Uterus (tissue), 4 donors: Measurements from ENCODE around the gene WASF2. TPM values are rescaled to one million over a fixed set of nuclear protein-coding genes. Genes with fewer than 3 reads are reported as not detected.

Experiments
- DNase-seq, 2 donors: peaks; one replicate each; pipeline ENCODE4 v3.0.0-alpha.2; 2019 to 2020
- H3K27ac ChIP-seq, 2 donors: fragments of 200-600 bp; sonication (generic); 1 replicate in 1 of 2; 2 replicates in 1 of 2; pipeline ENCODE4 v1.5.1; 2016 to 2018
- H3K27me3 ChIP-seq, 2 donors: fragments of 200-600 bp; sonication (generic); one replicate each; pipeline ENCODE4 v1.5.1; 2018 to 2019; ENCODE audit warnings: control low read depth in 1 of 2
- H3K36me3 ChIP-seq, 2 donors: fragments of 200-600 bp; sonication (generic); one replicate each; pipeline ENCODE4 v1.5.1; 2019; ENCODE audit warnings: control low read depth in 1 of 2
- H3K4me1 ChIP-seq, 2 donors: fragments of 200-600 bp; sonication (generic); one replicate each; pipeline ENCODE4 v1.5.1; 2018 to 2019; ENCODE audit warnings: control low read depth in 1 of 2
- H3K4me3 ChIP-seq, 2 donors: fragments of 200-600 bp; sonication (generic); 1 replicate in 1 of 2; 2 replicates in 1 of 2; pipeline ENCODE4 v1.5.1; 2018 to 2019; ENCODE audit warnings: mild to moderate bottlenecking in 1 of 2
- H3K9me3 ChIP-seq, 2 donors: fragments of 200-600 bp; sonication (generic); one replicate each; pipeline ENCODE4 v1.5.1; 2019; ENCODE audit warnings: control low read depth in 1 of 2
- POLR2A ChIP-seq, 2 donors: fragments of 450-650 bp; IDR thresholded peaks; one replicate each; pipeline ENCODE4 v1.6.1; 2016; ENCODE audit warnings: antibody characterized with exemption in 2 of 2, mild to moderate bottlenecking in 1 of 2, moderate library complexity in 1 of 2
- intact Hi-C: fragments of 100-400 bp; cut with DNase I; formaldehyde crosslinking; loops from one replicate; pipeline ENCODE4 v1.15.1; 2023; ENCODE audit warnings: low total_unique reads
- total RNA-seq, 4 donors: library from RNA; depleted of rRNA in 3 of 4; stranded (reverse); fragments of >200 nt in 3 of 4; gene quantifications; one replicate each; pipeline versions ENCODE4 v1.1.0 to v1.2.4, GENCODE V29; 2014 to 2023
- TF ChIP-seq, protein P1 (sequence below), 4 experiments: fragments of 200-600 bp in 2 of 4; fragments of 450-650 bp in 2 of 4; sonication (generic) in 2 of 4; IDR thresholded peaks; one replicate each; pipeline ENCODE4 v1.5.1; 2016 to 2019; ENCODE audit warnings: antibody characterized with exemption in 4 of 4, mild to moderate bottlenecking in 2 of 4, moderate library complexity in 1 of 4
- donor health status: DM: yes; HTN: yes; CAD: no.

WASF2 gene
- total RNA-seq, 4 donors from 2014 or later: 27.2 to 178 (median 41.1) TPM

GRCh38 chr1:27359822-27360158, 130.2 kb downstream of the WASF2 start:
- Histone ChIP-seq H3K27ac (no peak overlapping the region), H3K4me1 (peaks cover 3 to 7% of the 10 kb centered on the region in 2 donors), H3K36me3 (no peaks in the 10 kb centered on the region), H3K9me3 (no peaks in the 10 kb centered on the region), H3K27me3 (no peaks in the 10 kb centered on the region), H3K4me3 (no peak overlapping the region)
- no peak for DNase-seq
- intact Hi-C loops: loop anchor here (5.0 kb wide), 1 partner anchor 33 kb away; the partner anchor contains the start of gene GPR3
- TF ChIP-seq POLR2A (IDR thresholded peaks at IDR 0.05): no peak
- TF ChIP-seq, protein P1, sequence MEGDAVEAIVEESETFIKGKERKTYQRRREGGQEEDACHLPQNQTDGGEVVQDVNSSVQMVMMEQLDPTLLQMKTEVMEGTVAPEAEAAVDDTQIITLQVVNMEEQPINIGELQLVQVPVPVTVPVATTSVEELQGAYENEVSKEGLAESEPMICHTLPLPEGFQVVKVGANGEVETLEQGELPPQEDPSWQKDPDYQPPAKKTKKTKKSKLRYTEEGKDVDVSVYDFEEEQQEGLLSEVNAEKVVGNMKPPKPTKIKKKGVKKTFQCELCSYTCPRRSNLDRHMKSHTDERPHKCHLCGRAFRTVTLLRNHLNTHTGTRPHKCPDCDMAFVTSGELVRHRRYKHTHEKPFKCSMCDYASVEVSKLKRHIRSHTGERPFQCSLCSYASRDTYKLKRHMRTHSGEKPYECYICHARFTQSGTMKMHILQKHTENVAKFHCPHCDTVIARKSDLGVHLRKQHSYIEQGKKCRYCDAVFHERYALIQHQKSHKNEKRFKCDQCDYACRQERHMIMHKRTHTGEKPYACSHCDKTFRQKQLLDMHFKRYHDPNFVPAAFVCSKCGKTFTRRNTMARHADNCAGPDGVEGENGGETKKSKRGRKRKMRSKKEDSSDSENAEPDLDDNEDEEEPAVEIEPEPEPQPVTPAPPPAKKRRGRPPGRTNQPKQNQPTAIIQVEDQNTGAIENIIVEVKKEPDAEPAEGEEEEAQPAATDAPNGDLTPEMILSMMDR (IDR thresholded peaks at IDR 0.05): no peak

- H3K36me3 ChIP-seq: no peaks in the 10 kb centered on the region
- no peaks in the 10 kb centered on the region for H3K9me3 ChIP-seq
- TF ChIP-seq, protein P1 (IDR thresholded peaks at IDR 0.05): no peak
- TF ChIP-seq POLR2A (IDR thresholded peaks at IDR 0.05): no peak
- H3K4me1 ChIP-seq: no peaks in the 10 kb centered on the region
- intact Hi-C loops: loop anchor here (5.0 kb wide), 1 partner anchor 33 kb away; the partner anchor contains the start of gene GPR3
- DNase-seq: no peak
- no peaks in the 10 kb centered on the region for H3K27me3 ChIP-seq
- H3K27ac ChIP-seq: no peak overlapping the region
- H3K4me3 ChIP-seq: no peak overlapping the region
Observed at GRCh38 chr1:27358928-27359313, 131.0 kb downstream of the WASF2 start.

- no peaks in the 10 kb centered on the region for H3K36me3 ChIP-seq
Observed at GRCh38 chr1:27358038-27358927, 131.7 kb downstream of the WASF2 start.

DNA sequence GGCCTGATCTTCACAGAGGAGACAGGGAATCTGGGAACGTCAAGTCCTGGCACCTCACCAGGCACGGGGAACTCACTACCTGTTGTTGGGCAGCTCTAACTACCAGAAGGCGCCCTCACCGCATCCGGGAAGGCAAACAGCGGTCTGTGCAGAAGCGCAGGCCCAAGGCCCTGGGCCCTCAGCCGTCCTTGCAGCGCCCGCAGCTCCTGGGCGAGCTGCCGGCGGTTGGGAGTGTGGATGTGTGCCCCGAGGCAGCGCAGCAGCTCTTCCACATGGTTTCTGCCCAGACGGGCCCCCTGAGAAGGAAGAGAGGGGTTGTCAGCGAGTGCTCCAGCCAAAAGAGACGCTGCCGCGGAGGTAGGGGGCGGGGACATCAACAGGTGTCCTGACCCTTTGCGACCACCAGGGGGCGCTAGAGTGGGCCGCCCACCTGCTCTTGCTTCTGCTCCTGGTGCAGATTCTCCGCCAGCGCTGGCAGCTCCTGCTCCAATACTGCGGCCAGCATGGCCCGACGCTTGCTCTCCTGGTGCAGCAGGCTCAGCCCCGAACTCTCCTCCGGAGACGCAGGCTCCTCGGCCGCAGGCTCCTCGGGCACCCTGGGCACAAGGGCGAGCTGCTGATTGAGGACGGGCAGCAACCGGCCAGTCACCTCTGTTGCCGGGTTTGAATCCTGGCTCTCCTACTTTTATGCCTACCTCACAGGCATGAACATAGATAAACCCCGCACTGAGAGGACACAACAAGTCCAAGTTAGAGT, 132.5 kb downstream of the WASF2 start:
- no peak overlapping the region for H3K4me3 ChIP-seq
- H3K4me1 ChIP-seq: no peaks in the 10 kb centered on the region
- H3K27ac ChIP-seq: no peak overlapping the region
- peak; percentile 74 to 77 for DNase-seq
- intact Hi-C loops: loop anchor here (5.0 kb wide), 1 partner anchor 35 kb away; the partner anchor contains the start of gene GPR3
- H3K36me3 ChIP-seq: no peaks in the 10 kb centered on the region
- no peaks in the 10 kb centered on the region for H3K27me3 ChIP-seq
- TF ChIP-seq, protein P1 (IDR thresholded peaks at IDR 0.05): peak; percentile 94 to 97 (median 96)
- TF ChIP-seq POLR2A (IDR thresholded peaks at IDR 0.05): peak in 1 of 2 donors; percentile 19
- H3K9me3 ChIP-seq: no peaks in the 10 kb centered on the region

More at GRCh38 chr1:27358038-27358927, 131.7 kb downstream of the WASF2 start:
- Histone ChIP-seq H3K27me3 (no peaks in the 10 kb centered on the region), H3K27ac (no peak overlapping the region), H3K9me3 (no peaks in the 10 kb centered on the region), H3K4me3 (no peak overlapping the region), H3K4me1 (no peaks in the 10 kb centered on the region)
- DNase-seq: no peak
- intact Hi-C loops: loop anchor here (5.0 kb wide), 1 partner anchor 34 kb away; the partner anchor contains the start of gene GPR3
- peak in 1 of 2 donors; percentile 8 for TF ChIP-seq POLR2A (IDR thresholded peaks at IDR 0.05)
- TF ChIP-seq, protein P1 (IDR thresholded peaks at IDR 0.05): no peak
